ENCODE data around the gene AKR1E2.

DNA sequence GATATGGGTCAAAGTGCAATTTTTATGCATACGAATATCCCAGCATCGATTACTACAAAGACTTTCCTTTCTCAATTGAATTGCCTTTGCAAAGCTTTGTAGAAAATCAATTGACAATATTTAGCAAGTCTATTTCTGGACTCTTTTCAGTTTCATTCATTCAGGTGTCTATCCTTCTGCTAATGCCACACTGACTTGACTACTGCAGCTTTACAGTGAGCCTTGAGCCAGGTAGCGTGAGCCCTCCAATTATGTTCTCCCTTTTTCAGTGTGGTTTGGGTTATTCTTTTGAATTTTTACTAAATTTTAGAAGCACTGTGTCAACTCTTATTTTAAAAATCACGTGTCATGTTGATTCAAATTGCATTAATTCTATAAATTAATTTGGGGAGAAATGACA is 19.5 kb upstream of the AKR1E2 start:
- TF ChIP-seq CTCF (IDR thresholded peaks at IDR 0.05; ENCODE audit: low read depth, low read length, poor library complexity, severe bottlenecking) (no peak), EZH2phosphoT487 (IDR thresholded peaks at IDR 0.05; ENCODE audit: borderline replicate concordance, low read length) (no peak)
